ENCODE measurements around the gene COA5.
A peak's percentile ranks its signal among the peaks of the same experiment; 100 is the strongest.
"Not testable (repeated sequence)": the region's sequence is repeated elsewhere in the genome, so short reads cannot be mapped to it uniquely, and the experiment has no call there.

COA5 gene

DNA sequence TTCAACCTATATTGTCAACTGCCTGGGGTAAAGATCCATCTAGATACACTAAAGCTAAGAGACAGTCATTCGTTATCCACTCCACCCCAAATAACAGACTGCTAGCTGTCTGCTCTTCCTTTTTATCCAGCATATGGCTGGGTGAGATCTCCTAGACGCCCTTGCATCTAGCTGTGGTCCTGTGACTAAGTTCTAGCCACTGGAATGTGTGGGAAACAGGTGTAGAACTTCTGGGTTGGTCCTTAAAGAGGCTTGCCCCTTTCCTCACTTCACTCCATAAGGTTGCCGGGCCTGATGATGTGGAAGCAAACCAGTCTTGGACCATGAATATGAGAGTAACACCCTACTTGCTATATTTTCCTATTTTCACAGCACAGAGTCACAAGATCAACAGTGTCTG, 3.2 kb downstream of the COA5 start:
- TF ChIP-seq, protein P1, sequence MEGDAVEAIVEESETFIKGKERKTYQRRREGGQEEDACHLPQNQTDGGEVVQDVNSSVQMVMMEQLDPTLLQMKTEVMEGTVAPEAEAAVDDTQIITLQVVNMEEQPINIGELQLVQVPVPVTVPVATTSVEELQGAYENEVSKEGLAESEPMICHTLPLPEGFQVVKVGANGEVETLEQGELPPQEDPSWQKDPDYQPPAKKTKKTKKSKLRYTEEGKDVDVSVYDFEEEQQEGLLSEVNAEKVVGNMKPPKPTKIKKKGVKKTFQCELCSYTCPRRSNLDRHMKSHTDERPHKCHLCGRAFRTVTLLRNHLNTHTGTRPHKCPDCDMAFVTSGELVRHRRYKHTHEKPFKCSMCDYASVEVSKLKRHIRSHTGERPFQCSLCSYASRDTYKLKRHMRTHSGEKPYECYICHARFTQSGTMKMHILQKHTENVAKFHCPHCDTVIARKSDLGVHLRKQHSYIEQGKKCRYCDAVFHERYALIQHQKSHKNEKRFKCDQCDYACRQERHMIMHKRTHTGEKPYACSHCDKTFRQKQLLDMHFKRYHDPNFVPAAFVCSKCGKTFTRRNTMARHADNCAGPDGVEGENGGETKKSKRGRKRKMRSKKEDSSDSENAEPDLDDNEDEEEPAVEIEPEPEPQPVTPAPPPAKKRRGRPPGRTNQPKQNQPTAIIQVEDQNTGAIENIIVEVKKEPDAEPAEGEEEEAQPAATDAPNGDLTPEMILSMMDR (IDR thresholded peaks at IDR 0.05; ENCODE audit: low read depth, low read length, missing control alignments): no peak
- H3K4me3 ChIP-seq (ENCODE audit: low read depth, low read length): no peak overlapping the region
- H3K27ac ChIP-seq: no peak overlapping the region
- DNase-seq: no peak
- peaks cover 9% of the 10 kb centered on the region for H3K36me3 ChIP-seq (replicated peaks)
- in situ Hi-C loops (cut with HindIII; ENCODE audit: low pct_ligation_motif_present, low sequenced_read_pairs): no loop called here
- H3K27me3 ChIP-seq (replicated peaks): no peaks in the 10 kb centered on the region

GRCh38 chr2:98604547-98604946, 3.8 kb downstream of the COA5 start:
- DNase-seq: no peak
- peaks cover 14% of the 10 kb centered on the region for H3K36me3 ChIP-seq (replicated peaks)
- H3K27me3 ChIP-seq (replicated peaks): no peaks in the 10 kb centered on the region
- no peak overlapping the region for H3K27ac ChIP-seq
- in situ Hi-C loops (cut with HindIII; ENCODE audit: low pct_ligation_motif_present, low sequenced_read_pairs): no loop called here
- TF ChIP-seq, protein P1 (IDR thresholded peaks at IDR 0.05; ENCODE audit: low read depth, low read length, missing control alignments): no peak
- H3K4me3 ChIP-seq (ENCODE audit: low read depth, low read length): no peak overlapping the region

DNA sequence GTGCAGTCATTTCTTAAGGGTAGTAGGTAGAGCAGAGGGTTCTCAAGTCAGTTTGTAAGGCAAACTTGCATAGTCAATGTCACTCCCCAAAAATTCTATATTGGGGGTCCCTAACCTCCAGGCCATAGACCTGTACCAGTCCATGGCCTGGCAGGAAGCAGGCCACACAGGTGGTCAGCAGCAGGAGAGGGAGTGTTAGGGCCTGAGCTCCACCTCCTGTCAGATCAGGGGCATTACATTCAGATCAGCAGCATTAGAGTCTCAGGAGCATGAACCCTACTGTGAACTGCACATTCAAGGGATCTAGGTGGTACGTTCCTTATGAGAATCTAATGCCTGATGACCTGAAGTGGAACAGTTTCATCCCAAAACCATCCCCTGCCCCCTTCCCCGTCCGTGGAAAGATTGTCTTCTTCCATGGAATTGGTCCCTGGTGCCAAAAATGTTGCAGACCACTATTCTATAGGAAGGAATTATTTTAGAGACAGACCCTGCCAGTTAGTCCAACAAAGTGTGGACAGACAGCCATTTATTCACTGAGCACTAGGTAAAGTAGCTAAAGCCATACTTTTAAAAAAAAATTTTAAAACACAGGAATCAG, 6.7 kb downstream of the COA5 start:
- Histone ChIP-seq H3K27me3 (replicated peaks) (no peaks in the 10 kb centered on the region), H3K27ac (no peak overlapping the region), H3K36me3 (replicated peaks) (peaks cover 14% of the 10 kb centered on the region), H3K4me3 (ENCODE audit: low read depth, low read length) (no peak overlapping the region)
- peak; percentile 20 for DNase-seq
- in situ Hi-C loops (cut with HindIII; ENCODE audit: low pct_ligation_motif_present, low sequenced_read_pairs): no loop called here
- TF ChIP-seq, protein P1 (IDR thresholded peaks at IDR 0.05; ENCODE audit: low read depth, low read length, missing control alignments): peak; percentile 85

DNA sequence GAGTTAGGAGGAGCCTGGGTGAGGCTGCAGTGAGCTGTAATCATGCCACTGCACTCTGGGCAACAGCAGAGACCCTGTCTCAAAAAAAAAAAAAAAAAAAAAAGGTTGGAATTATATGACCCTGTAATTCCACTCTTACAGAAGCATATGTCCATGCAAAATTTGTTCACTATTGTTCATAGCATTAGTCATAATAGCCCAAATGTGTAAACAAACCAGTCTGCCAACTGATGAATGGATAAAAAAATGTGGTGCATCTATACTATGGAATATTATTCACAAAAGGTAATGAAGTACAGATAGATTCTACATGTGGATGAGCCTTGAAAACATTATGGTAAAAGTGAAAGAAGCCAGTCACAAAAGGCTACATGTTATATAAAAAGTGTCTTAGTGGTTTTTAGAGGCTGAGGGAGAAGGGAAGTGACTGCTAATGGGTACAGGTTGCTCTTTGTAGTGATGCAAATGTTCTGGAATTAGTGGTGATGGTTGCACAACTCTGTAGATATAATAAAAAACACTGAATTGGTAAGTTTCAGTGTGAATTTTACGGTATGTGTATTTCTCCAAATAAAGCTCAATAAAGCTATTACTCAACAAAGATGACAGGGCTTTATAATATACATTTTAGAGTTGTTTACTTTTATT, 9.4 kb downstream of the COA5 start:
- no peak overlapping the region for H3K27ac ChIP-seq
- no peak for DNase-seq

GRCh38 chr2:98594665-98595064, 13.6 kb downstream of the COA5 start:
- DNase-seq; H3K27me3 ChIP-seq (replicated peaks); H3K27ac ChIP-seq; H3K4me3 ChIP-seq (ENCODE audit: low read depth, low read length); H3K36me3 ChIP-seq (replicated peaks); in situ Hi-C loops (cut with HindIII; ENCODE audit: low pct_ligation_motif_present, low sequenced_read_pairs): not testable (repeated sequence)

More for the DNA sequence above, 9.4 kb downstream of the COA5 start:
- in situ Hi-C loops (cut with HindIII; ENCODE audit: low pct_ligation_motif_present, low sequenced_read_pairs): no loop called here
- TF ChIP-seq, protein P1 (IDR thresholded peaks at IDR 0.05; ENCODE audit: low read depth, low read length, missing control alignments): no peak
- Histone ChIP-seq H3K27me3 (replicated peaks) (no peaks in the 10 kb centered on the region), H3K4me3 (ENCODE audit: low read depth, low read length) (no peak overlapping the region), H3K36me3 (replicated peaks) (peaks cover 14% of the 10 kb centered on the region)

- no peak for DNase-seq
- H3K36me3 ChIP-seq (replicated peaks): no peaks in the 10 kb centered on the region
- H3K27me3 ChIP-seq (replicated peaks): no peaks in the 10 kb centered on the region
- H3K4me3 ChIP-seq (ENCODE audit: low read depth, low read length): no peak overlapping the region
- TF ChIP-seq, protein P1 (IDR thresholded peaks at IDR 0.05; ENCODE audit: low read depth, low read length, missing control alignments): no peak
- no peak overlapping the region for H3K27ac ChIP-seq
- in situ Hi-C loops (cut with HindIII; ENCODE audit: low pct_ligation_motif_present, low sequenced_read_pairs): no loop called here
Observed at GRCh38 chr2:98592565-98592964, 15.7 kb downstream of the COA5 start.
